HG03060 (cell line): Measurements from ENCODE around the gene ZNF519.
"Not testable (repeated sequence)": the region's sequence is repeated elsewhere in the genome, so short reads cannot be mapped to it uniquely, and the experiment has no call there.

Experiments
- ATAC-seq: cut with Tn5 transposase; IDR thresholded peaks from one replicate; pipeline ENCODE4 v1.9.1; 2021; ENCODE audit warnings: low read depth, moderate number of reproducible peaks; ENCODE audit not compliant: unreplicated experiment

ZNF519 gene

DNA sequence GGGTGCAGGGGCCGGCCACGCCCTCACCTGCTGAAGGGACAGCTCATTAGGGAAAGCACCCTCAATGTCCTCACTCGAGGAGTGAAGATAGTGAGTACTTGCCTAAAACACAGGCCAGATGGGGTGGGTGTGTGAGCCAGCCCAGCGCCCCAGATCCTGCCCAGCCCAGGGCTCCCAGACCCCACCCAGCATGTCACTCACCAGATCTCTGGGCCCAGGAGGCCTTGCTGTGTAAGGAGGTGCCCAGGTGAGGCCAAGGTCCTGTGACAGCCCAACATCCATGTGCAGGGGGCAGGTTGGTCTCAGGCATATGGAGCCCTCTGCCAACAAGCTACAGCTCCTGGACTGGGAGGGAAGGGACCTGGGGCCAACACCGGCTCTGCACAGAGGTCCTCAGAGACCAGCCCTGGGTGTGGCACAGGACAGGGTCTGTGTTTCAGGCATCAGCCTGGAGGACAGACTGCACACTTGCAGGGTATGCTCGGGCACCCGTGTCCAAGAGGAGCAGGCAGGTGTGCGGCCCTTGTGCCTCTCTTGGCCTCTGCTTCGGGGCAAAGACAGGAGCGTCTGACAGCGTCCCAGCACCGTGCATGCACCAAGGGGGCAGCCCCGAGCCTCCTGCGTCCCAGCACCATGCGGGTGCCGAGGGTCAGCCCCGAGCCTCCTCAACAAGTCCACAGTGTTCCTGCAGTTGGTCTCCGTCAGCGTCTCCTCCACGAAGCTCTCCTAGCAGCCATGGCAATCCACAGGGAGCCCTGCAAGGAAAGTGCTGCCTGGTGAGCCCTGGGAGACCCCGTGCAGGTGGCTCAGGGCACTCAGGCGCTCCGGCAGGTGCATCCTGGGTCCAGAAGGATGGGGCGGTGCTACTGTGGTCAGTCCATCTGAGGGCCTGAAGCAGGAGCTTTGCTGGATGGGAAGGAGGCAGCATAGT, 16.0 kb upstream of the ZNF519 start:
- not testable (repeated sequence) for ATAC-seq

DNA sequence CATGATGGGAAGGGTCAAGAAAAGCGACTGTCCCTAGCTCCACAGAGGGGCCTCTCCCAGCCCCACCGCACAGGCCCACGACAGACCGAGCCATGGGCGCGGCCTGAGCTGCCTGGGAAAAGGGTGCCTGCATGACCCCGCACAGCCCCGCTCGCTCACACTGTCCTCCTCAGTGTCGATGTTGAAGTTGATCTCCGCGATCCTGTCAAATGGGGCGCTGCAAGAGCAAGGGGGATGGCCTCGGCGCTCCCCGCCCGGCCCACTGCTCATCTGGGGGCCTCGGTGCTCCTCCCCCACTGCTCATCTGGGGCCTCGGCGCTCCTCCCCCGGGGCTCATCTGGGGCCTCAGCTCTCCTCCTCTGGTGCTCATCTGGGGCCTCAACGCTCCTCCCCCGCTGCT, 14.5 kb upstream of the ZNF519 start:
- not testable (repeated sequence) for ATAC-seq

DNA sequence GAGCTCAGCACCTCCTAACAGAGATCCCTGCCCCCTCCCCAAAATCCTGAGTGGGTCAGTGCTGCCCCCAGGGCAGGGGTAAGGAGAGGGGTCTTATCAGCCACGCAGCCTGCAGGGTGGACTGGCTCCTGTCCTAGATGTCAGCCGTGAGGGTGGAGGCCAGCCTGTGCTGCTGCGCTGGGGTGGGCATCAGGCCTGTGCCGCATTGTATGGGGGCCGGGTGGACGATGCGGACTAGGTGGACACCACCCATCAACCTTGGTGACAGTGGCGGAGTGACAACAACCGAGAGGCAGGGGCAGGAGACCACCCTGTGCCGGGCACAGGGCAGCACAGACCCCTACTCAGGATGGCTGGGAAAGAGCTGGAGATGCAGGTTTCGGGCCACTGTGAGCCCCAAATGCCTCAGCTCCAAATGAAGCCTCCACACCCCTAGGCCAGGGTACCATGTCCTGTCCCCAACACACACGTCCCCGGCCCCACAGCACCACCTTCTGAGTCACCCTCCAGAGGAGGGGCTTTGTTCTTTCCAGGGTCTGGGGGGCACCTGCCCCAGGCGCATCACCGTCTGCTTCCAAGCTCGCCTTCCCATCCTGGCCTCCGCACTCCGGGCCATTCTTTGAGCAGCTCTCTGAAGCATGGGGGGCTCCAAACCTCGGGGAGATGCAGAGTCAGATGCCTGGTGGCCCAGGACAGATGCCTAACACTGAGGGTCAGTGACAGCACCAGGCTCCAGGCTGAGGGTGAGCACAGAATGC, 13.5 kb upstream of the ZNF519 start:
- not testable (repeated sequence) for ATAC-seq

DNA sequence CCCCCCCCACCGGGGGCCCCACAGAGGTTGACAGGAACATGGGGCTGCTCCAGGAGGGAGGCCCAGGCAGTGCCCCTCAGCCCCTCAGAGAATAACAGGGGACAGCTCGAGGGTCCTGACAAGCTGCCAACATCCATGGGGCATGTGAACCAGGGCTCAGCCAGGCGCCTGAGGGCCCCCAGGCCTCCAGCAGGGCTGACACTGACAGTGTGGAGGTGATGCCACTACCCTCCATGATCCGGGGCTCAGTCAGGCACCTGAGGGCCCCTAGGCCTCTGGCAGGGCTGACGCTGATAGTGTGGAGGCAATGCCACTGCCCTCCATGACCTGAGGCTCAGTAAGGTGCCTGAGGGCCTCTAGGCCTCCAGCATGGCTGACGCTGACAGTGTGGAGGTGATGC, 12.8 kb upstream of the ZNF519 start:
- not testable (repeated sequence) for ATAC-seq

DNA sequence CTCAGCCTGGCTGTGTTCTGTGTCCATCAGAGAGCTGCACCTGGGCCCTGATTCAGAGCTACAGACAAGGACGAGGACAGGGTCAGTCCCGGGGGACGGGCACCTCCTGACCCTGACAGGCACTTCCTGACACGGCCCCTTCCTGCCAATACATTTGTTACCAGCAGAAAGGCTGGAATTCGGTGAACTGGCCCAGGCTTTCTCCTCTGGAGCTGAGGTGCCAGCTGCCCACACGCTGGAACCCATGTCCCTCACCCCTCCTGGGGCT, 12.3 kb upstream of the ZNF519 start:
- ATAC-seq = no peak

DNA sequence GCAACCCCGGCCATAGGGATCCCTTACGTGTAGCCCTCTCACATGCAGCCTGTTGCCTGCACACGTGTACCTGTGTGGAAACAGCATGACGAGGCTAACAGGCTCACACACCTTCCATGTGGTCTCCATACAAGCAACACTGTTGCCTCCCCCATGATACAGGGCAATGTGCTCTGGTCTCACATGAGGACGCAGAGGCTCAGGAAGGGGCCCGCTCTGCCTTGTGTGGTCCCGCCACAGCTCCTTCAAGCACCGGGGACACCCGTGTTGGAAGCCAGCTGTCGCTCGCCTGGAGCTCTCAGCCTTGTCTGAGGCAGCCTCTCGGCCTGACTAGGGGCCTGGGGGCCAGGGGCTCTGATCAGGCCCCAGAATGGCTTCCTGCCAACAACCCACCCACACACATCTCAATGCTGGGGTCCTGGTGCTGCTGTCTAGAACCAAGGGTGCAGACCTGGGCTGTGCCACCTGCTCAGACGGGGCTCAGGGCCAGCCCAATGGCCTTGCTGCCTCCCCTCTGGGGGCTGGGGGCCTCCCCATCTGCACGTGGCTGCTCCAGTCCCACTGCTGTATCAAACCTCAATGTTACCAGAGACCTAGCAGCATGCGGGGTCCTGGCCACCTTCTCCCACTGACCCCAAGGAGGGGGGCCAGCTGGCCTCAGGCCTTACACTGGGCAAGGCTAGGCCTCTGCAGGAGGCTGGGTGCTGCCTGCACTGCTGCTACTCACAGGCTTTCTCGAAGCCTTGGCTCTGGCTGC, 11.8 kb upstream of the ZNF519 start:
- ATAC-seq = not testable (repeated sequence)

DNA sequence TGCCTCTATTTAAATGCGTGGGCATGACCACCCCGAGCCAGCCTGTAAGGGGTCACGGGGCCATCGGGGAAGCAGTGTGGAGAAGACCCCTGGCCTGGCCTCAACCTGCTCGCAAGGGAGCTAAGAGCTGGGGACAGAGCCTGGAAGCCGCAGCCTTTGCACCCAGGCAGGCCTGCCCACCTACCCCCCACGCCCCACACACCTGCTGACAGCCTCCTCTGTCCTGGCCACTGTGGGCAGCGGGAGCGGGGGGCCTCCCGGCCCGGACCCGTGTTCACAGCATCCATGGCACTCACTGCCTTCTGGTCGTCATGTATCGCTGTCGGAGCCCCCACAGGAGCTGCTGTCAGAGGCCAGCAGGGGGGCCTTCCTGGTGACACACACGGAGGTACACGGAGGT, 11.2 kb upstream of the ZNF519 start:
- ATAC-seq = not testable (repeated sequence)

DNA sequence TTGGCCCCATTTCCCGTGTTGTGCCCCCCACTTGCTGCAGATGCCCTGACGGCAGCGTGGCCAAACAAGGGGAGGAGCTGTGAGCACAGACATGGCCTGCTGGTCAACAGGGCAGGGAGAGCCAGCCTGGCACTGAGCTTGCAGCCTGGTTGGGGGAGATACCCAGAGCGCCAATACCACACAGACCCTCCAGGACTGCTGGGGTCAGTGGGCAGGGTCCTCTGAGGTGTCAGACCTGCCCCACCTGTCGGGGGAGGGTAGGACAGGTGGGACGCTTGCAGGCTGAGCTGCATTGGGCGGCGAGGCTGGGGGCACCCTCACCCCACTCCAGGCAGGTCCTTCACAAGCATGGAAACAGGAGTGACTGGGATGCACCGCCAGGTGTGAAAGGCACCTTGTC, 9.9 kb upstream of the ZNF519 start:
- ATAC-seq = not testable (repeated sequence)

DNA sequence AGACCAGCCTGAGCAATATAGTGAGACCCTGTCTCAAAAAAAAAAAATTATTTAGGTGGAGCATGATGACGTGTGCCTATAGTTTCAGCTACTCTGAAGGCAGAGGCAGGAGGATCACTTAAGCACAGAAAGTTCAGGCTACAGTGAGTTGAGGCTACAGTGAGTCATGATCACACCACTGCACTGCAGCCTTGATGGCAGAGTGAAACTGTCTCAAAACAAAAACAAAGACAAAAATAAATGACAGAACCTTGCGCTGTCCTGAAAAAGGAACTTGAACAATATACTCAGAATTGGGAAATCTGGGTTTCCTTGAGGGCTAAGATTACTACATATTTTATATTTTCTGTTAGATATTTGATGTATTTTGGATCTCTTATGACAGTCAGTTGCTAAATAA, 7.3 kb upstream of the ZNF519 start:
- not testable (repeated sequence) for ATAC-seq

DNA sequence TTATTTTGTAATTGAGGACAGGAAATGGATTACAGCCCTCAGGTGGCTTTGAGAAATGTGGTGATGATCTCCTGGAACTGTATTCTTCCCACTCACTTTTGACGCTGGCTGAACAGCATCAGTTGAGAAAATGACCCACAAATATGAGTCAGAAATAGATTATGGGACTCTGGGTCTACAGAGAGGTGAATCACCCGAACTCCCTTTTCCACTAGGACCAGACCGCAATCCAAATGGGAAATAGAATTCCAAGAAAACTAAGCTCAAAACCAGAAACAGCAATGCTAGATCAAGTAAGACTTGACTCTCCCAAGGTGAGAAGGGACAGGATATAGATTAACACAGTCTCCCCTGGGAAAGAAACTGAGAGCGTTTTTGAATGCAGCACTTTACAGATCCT, 5.7 kb upstream of the ZNF519 start:
- not testable (repeated sequence) for ATAC-seq

DNA sequence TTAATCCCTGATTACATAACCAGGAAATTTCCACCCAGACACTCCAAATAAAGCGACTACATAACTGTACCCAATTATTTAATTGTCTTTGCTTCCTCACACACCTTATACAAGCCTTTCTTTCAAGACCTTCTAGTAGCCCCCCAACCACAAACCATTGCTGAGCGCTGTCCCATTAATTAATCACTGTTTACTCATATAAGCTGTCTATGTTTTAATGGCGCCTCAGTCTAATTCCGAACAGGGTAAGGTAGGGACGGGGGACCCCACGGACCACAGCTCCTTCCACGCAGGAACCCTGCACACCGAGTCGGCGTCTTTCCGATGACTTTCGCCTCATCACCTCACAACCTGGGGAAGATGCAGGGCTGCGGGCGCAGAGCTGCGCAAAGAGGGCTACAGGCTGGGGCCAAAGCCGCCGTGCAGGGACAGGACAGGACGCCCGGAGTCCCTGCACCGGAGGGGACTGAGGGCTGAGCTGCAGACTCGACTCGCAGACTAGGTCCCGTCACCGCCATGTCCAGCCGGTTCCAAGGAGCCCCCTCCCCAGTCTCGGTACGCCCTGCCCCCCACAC, 452 bp downstream of the ZNF519 start:
- ATAC-seq = not testable (repeated sequence)

DNA sequence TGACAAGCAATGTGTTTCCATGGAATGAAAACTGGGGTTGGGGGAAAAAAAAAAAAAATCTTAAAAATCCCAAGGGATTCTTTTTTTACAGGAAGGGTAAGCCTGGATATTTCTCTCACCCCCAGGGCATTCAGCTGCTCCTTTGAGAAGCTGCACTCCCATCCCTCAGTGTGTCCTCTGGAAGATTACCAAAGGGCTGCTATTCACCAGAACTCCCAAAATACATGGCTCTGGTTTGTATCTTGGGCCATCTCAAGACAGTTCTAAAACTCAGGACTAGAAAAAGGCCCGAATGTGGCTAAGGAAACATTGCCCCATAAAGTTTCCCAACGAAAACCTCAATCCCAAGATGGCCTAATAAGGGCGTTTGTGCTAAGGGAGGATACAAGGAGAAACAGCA, 1.4 kb downstream of the ZNF519 start:
- not testable (repeated sequence) for ATAC-seq

DNA sequence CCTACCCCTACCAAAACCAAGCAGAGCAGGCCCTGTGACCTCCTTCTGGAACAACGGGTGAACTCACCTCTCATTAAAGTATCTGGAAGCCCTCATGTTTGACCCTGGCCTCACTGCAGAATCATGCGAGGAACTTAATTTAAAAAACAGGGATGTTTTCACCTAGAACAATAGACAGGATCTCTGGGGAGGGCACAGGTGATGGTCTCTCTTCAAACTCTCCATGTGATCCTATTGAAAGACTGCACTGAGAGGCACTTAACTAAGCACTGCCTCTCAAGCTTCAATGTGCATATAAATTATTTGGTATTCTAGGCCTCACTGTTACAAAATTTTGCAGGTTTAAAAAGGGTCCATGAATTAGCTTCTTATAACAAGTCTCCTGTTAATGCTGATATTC, 7.5 kb downstream of the ZNF519 start:
- ATAC-seq = no peak

DNA sequence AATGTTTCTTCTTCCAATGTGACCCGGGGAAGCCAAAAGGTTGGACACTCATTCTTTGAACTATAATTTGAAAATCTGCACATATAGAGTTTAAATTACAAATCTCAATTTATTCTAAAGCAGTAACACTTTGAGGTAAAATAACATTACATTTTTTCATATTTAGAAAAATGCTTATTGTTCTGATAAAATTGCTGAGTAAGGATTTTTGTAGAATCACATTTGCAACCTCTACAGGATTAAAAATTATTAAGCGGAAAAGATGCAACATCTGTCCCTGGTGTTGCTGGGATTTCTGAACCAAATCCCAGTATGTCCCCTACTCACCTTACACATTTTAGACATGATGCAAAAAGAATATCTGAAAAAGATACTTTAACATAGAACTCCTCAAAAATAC, 10.1 kb downstream of the ZNF519 start:
- no peak for ATAC-seq

DNA sequence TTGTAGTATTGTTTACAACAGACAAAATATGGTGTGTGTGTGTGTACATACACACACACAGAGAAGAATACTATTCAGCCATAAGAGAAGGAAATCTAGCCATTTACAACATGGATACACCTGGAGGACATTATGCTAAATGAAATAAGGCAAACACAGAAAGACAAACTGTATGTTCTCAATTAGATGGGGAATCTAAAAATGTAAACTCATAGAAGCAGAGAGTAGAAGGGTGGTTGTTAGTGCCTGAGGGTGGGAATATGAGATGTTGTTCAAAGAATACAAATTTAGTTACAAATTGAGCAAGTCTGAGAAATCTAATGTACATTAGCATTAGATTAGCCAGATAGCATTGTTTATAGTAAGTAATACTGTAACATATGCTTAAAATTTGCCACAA, 11.3 kb downstream of the ZNF519 start:
- no peak for ATAC-seq

DNA sequence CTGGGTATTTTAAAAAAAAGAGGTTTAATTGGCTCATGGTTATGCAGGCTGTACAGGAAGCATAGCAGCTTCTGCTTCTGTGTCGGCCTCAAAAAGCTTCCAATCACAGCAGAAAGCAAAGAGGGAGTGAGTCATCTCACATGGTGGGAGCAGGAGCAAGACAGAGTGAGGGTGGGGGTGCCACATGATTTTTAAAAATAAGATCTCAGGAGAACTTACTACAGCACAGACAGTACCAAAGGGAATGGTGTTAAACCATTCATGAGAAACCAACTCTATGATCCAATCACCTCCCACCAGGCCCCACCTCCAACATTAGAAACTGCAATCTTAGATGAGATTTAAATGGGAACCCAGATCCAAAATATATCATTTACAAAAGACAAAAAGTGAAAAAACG, 14.6 kb downstream of the ZNF519 start:
- ATAC-seq = no peak

DNA sequence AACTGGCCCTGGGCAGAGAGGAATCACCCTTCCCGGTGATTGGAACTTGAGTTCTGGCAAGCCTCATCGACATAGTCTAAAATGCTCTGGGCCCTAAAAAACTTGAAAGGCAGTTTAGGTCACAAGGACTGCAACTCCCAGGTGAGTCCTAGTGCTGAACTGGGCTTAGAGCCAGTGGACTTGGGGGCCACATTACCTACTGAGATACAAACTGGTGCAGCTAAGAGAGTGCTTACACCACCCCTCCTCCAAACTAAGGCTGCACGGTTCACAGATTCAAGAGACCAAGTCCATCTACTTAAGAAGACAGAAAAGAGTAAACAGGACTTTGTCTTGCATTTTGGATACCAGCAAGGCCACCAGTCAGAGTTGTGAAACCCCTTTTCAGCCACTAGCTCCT, 25.3 kb downstream of the ZNF519 start:
- ATAC-seq = no peak

DNA sequence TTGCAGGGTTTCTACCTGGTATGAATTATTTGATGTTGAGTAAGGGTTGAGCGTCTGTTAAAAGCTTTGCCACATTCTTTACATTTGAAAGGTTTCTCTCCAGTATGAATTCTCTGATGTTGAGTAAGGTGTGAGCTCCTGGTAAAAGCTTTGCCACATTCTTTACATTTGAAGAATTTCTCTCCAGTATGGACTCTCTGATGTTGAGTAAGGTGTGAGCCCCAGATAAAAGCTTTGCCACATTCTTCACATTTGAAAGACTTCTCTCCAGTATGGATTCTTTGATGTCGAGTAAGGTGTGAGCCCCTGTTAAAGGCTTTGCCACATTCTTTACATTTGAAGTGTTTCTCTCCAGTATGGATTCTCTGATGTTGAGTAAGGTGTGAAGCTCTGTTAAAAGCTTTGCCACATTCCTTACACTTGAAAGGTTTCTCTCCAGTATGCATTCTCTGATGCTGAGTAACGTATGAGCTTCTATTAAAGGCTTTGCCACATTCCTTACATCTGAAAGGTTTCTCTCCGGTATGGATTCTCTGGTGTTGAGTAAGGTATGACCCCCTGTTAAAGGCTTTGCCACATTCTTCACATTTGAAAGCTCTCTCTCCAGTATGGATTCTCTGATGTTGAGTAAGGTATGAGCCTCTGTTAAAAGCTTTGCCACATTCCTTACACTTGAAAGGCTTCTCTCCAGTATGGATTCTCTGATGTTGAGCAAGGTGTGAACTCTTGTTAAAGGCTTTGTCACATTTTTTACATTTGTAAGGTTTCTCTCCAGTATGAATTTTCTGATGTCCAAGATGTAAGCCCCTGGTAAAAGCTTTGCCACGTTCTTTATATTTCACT, 27.1 kb downstream of the ZNF519 start:
- ATAC-seq = no peak

DNA sequence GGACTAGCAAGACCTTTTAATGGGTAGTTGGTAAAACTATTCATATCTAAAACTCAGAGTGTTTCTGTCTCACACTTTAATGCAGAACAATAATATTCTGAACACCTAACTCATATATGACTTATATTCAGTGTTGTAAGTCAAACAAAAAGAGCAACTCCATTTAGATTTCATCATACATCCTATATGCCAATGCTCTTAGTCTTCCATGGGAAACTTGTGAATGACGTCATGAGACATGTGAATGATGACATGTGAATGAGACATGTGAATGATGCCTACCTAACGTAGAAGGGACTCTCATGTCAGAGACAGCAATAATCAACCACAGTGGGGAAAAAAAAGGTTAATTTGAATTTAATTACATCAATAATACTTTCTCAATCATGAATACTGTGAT, 28.0 kb downstream of the ZNF519 start:
- no peak for ATAC-seq
